ENCODE data around the gene CNTNAP2.

- TF ChIP-seq RAD21 (CRISPR knock-in tag; conservative IDR thresholded peaks at IDR 0.05 in 1 of 2, IDR thresholded peaks at IDR 0.05 in 1 of 2) (no peak), FOXM1 (IDR thresholded peaks at IDR 0.05; ENCODE audit: low read depth) (no peak), FOXM1 (CRISPR knock-in tag; IDR thresholded peaks at IDR 0.05; ENCODE audit: low read depth) (no peak), TARDBP (IDR thresholded peaks at IDR 0.05) (no peak), POLR2A (conservative IDR thresholded peaks at IDR 0.05) (no peak), ELF4 (CRISPR knock-in tag; IDR thresholded peaks at IDR 0.05) (no peak), POLR2AphosphoS5 (IDR thresholded peaks at IDR 0.05; ENCODE audit: control insufficient read depth, insufficient read depth, low read depth, low read length) (no peak), SREBF2 (CRISPR knock-in tag; IDR thresholded peaks at IDR 0.05) (no peak), ZNF780A (CRISPR knock-in tag; IDR thresholded peaks at IDR 0.05) (no peak)
- TF ChIP-seq, protein P1, sequence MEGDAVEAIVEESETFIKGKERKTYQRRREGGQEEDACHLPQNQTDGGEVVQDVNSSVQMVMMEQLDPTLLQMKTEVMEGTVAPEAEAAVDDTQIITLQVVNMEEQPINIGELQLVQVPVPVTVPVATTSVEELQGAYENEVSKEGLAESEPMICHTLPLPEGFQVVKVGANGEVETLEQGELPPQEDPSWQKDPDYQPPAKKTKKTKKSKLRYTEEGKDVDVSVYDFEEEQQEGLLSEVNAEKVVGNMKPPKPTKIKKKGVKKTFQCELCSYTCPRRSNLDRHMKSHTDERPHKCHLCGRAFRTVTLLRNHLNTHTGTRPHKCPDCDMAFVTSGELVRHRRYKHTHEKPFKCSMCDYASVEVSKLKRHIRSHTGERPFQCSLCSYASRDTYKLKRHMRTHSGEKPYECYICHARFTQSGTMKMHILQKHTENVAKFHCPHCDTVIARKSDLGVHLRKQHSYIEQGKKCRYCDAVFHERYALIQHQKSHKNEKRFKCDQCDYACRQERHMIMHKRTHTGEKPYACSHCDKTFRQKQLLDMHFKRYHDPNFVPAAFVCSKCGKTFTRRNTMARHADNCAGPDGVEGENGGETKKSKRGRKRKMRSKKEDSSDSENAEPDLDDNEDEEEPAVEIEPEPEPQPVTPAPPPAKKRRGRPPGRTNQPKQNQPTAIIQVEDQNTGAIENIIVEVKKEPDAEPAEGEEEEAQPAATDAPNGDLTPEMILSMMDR (IDR thresholded peaks at IDR 0.05 in 2 of 3, conservative IDR thresholded peaks at IDR 0.05 in 1 of 3; ENCODE audit: insufficient read depth in 2 of 3, low read depth in 1 of 3, low read length in 3 of 3): no peak
Measured at GRCh38 chr7:147089051-147089461, 972.5 kb downstream of the CNTNAP2 start.
